Caco-2 (cell line): ENCODE measurements around the gene FAM193A. TPM values are rescaled to one million over a fixed set of nuclear protein-coding genes. Genes with fewer than 3 reads are reported as not detected.

Experiments
- BruUV-seq: library from RNA; stranded (reverse); fragments of 400-500 nt; replicated peaks from 2 replicates; lab custom pipeline; 2021; lab: Mats Ljungman, UMichigan
- CTCF ChIA-PET: fragments of 300-600 bp; sonication (Branson Sonifier 250); formaldehyde crosslinking; loops from one replicate; lab custom pipeline; 2022; ENCODE audit warnings: antibody characterized with exemption; lab: Charles Lee
- POLR2A ChIA-PET: fragments of 300-600 bp; sonication (Branson Sonifier 250); formaldehyde crosslinking; loops from one replicate; lab custom pipeline; 2022; ENCODE audit warnings: antibody characterized with exemption; lab: Charles Lee
- DNase-seq, 2 experiments: peaks; one replicate each; pipeline versions ENCODE4 v3.0.0 to v3.0.0-alpha.2; 2020 to 2022
- H3K27me3 ChIP-seq: replicated peaks from 2 replicates; pipeline ENCODE4 v1.6.0; 2011; ENCODE audit warnings: low read length; ENCODE audit not compliant: control insufficient read depth, insufficient read depth
- H3K36me3 ChIP-seq: 2 replicates; pipeline ENCODE4 v1.5.1; 2011; ENCODE audit warnings: low read length; ENCODE audit not compliant: control insufficient read depth, insufficient read depth
- H3K4me1 ChIP-seq: fragments of 250-450 bp; sonication (Bioruptor Pico); 2 replicates; pipeline ENCODE4 v1.5.1; 2020; ENCODE audit warnings: mild to moderate bottlenecking
- H3K4me3 ChIP-seq: 2 replicates; pipeline ENCODE4 v1.5.1; 2011; ENCODE audit warnings: low read depth, mild to moderate bottlenecking, control low read depth, low read length
- H3K9me3 ChIP-seq: fragments of 250-450 bp; sonication (Bioruptor Pico); 2 replicates; pipeline ENCODE4 v1.5.1; 2020; ENCODE audit warnings: mild to moderate bottlenecking, moderate library complexity
- H3K27ac Mint-ChIP-seq: one replicate; pipeline ENCODE4 v1.8.0; 2022; ENCODE audit warnings: mixed read lengths; ENCODE audit not compliant: unreplicated experiment
- H3K27me3 Mint-ChIP-seq: one replicate; pipeline ENCODE4 v1.8.0; 2022; ENCODE audit warnings: mixed read lengths; ENCODE audit not compliant: insufficient read depth, unreplicated experiment
- H3K36me3 Mint-ChIP-seq: one replicate; pipeline ENCODE4 v1.8.0; 2022; ENCODE audit warnings: mild to moderate bottlenecking, mixed read lengths; ENCODE audit not compliant: insufficient read depth, unreplicated experiment
- H3K4me1 Mint-ChIP-seq: one replicate; pipeline ENCODE4 v1.8.0; 2022; ENCODE audit warnings: low read depth, mixed read lengths; ENCODE audit not compliant: unreplicated experiment
- H3K4me3 Mint-ChIP-seq: one replicate; pipeline ENCODE4 v1.8.0; 2022; ENCODE audit warnings: mild to moderate bottlenecking, moderate library complexity, mixed read lengths; ENCODE audit not compliant: unreplicated experiment
- H3K9me3 Mint-ChIP-seq: one replicate; pipeline ENCODE4 v1.8.0; 2022; ENCODE audit warnings: mixed read lengths; ENCODE audit not compliant: unreplicated experiment
- intact Hi-C: fragments of 100-400 bp; cut with micrococcal nuclease; formaldehyde crosslinking; loops from one replicate; pipeline ENCODE4 v1.10.0; 2022; ENCODE audit not compliant: unreplicated experiment
- total RNA-seq: library from RNA; stranded (reverse); gene quantifications from 2 replicates; pipeline ENCODE4 v1.2.3, GENCODE V29; 2022
- TF ChIP-seq, protein P1 (sequence below), 2 experiments: fragments of 200-600 bp in 1 of 2; IDR thresholded peaks; 1 replicate in 1 of 2; 2 replicates in 1 of 2; pipeline versions ENCODE4 v1.5.1 to v1.8.0; 2011 to 2022; ENCODE audit warnings: antibody characterized with exemption in 1 of 2, control low read depth in 1 of 2, inconsistent platforms in 1 of 2, low read depth in 1 of 2, low read length in 1 of 2, mild to moderate bottlenecking in 1 of 2, moderate library complexity in 1 of 2; ENCODE audit not compliant: insufficient read depth in 1 of 2, severe bottlenecking in 1 of 2, unreplicated experiment in 1 of 2

Gene FAM193A
- total RNA-seq, 1 experiment from 2014 or later, result 28.7 TPM

DNA sequence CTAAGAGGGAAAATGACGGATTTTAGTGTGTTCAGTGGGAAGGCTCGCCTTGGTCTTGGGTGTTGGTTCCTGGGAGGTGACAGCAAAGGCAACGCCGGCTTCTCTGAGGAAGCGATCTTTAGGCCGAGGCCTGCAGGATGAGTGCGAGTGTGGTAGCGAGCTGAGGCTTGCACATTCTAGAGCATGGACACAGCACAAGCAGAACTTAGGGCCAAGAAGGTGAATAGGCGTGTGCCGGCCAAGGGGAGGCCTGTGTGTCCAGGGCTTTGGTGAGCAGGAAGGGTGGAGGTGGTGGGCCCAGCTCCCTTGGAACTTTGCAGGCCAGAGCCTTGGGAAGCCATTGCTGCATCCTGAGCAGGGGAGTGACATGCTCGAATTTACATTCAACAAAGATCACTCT is 151.8 kb downstream of the FAM193A start:
- TF ChIP-seq, protein P1, sequence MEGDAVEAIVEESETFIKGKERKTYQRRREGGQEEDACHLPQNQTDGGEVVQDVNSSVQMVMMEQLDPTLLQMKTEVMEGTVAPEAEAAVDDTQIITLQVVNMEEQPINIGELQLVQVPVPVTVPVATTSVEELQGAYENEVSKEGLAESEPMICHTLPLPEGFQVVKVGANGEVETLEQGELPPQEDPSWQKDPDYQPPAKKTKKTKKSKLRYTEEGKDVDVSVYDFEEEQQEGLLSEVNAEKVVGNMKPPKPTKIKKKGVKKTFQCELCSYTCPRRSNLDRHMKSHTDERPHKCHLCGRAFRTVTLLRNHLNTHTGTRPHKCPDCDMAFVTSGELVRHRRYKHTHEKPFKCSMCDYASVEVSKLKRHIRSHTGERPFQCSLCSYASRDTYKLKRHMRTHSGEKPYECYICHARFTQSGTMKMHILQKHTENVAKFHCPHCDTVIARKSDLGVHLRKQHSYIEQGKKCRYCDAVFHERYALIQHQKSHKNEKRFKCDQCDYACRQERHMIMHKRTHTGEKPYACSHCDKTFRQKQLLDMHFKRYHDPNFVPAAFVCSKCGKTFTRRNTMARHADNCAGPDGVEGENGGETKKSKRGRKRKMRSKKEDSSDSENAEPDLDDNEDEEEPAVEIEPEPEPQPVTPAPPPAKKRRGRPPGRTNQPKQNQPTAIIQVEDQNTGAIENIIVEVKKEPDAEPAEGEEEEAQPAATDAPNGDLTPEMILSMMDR (IDR thresholded peaks at IDR 0.05; ENCODE audit: insufficient read depth in 1 of 2, low read depth in 1 of 2, low read length in 1 of 2, severe bottlenecking in 1 of 2, unreplicated experiment in 1 of 2), result no peak
- no TSS peak for BruUV-seq
- Histone ChIP-seq H3K4me3 (no peak overlapping the region), H3K27me3 (no peaks in the 10 kb centered on the region), H3K9me3 (no peaks in the 10 kb centered on the region), H3K36me3 (no peaks in the 10 kb centered on the region), H3K4me1 (no peaks in the 10 kb centered on the region)
- H3K36me3 Mint-ChIP-seq, result peaks cover 72% of the 10 kb centered on the region
- no peak for DNase-seq
- intact Hi-C loops, result no loop called here
- no peaks in the 10 kb centered on the region for H3K4me1 Mint-ChIP-seq
- CTCF ChIA-PET, result no interaction called here
- no peak overlapping the region for H3K4me3 Mint-ChIP-seq
- POLR2A ChIA-PET, result no interaction called here
- no peak overlapping the region for H3K27ac Mint-ChIP-seq
- H3K9me3 Mint-ChIP-seq, result no peaks in the 10 kb centered on the region
- H3K27me3 Mint-ChIP-seq, result no peaks in the 10 kb centered on the region

DNA sequence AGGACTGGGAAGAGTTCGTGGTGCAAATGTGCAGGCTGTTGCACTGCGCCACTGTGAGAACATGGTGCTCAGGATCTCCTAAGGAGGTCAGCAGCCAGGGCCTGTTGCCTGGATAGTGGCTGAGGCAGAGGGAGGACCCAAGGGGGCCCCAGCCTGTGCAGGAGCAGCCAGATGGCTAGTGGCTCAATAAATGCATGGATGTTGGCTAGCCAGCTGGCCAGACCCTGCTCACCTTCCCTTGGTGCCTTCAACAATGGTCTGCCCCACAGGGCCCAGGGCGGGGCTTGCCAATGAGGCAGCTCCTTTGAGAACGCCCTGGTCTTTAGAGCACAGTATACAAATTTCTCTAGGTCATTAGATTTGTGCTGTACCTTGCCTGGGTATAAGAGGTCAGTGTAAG is 152.2 kb downstream of the FAM193A start:
- intact Hi-C loops, result no loop called here
- Histone ChIP-seq H3K27me3 (no peaks in the 10 kb centered on the region), H3K9me3 (no peaks in the 10 kb centered on the region), H3K36me3 (no peaks in the 10 kb centered on the region), H3K4me3 (no peak overlapping the region), H3K4me1 (no peaks in the 10 kb centered on the region)
- no peak overlapping the region for H3K27ac Mint-ChIP-seq
- H3K9me3 Mint-ChIP-seq, result no peaks in the 10 kb centered on the region
- H3K4me1 Mint-ChIP-seq, result no peaks in the 10 kb centered on the region
- no peak for DNase-seq
- H3K36me3 Mint-ChIP-seq, result peaks cover 72% of the 10 kb centered on the region
- H3K4me3 Mint-ChIP-seq, result no peak overlapping the region
- TF ChIP-seq, protein P1 (IDR thresholded peaks at IDR 0.05; ENCODE audit: insufficient read depth in 1 of 2, low read depth in 1 of 2, low read length in 1 of 2, severe bottlenecking in 1 of 2, unreplicated experiment in 1 of 2), result no peak
- no TSS peak for BruUV-seq
- CTCF ChIA-PET, result no interaction called here
- POLR2A ChIA-PET, result no interaction called here
- no peaks in the 10 kb centered on the region for H3K27me3 Mint-ChIP-seq

DNA sequence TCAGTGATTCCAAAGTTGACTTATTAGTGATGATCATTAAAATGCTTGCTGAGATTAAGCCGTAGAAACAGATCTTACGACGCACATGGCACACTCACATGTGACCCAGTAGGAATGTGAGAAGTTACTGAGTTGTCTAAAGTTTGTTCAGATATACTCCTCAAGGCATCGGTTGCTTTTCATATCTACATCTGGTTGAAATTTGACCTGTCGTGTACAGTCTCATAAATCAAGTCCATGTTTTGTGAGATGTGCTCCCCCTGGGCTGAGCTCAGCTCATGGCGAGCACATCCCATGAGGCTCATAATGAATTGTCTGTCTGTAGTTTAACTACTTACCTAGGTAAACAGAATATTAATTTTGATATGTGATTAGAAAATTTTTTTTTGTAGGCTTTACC is 152.7 kb downstream of the FAM193A start:
- POLR2A ChIA-PET, result no interaction called here
- H3K4me3 Mint-ChIP-seq, result no peak overlapping the region
- intact Hi-C loops, result no loop called here
- TF ChIP-seq, protein P1 (IDR thresholded peaks at IDR 0.05; ENCODE audit: insufficient read depth in 1 of 2, low read depth in 1 of 2, low read length in 1 of 2, severe bottlenecking in 1 of 2, unreplicated experiment in 1 of 2), result no peak
- no TSS peak for BruUV-seq
- no peaks in the 10 kb centered on the region for H3K27me3 Mint-ChIP-seq
- H3K4me1 Mint-ChIP-seq, result no peaks in the 10 kb centered on the region
- CTCF ChIA-PET, result no interaction called here
- no peaks in the 10 kb centered on the region for H3K9me3 Mint-ChIP-seq
- H3K9me3 ChIP-seq, result no peaks in the 10 kb centered on the region
- no peaks in the 10 kb centered on the region for H3K27me3 ChIP-seq
- H3K4me1 ChIP-seq, result no peaks in the 10 kb centered on the region
- H3K27ac Mint-ChIP-seq, result no peak overlapping the region
- H3K36me3 ChIP-seq, result no peaks in the 10 kb centered on the region
- H3K36me3 Mint-ChIP-seq, result peaks cover 76% of the 10 kb centered on the region
- no peak for DNase-seq
- H3K4me3 ChIP-seq, result no peak overlapping the region
